Muscle of leg (tissue), 11 donors: ENCODE results near the gene ATAD1. TPM values are rescaled to one million over a fixed set of nuclear protein-coding genes. Genes with fewer than 3 reads are reported as not detected.
"Not testable (repeated sequence)": the region's sequence is repeated elsewhere in the genome, so short reads cannot be mapped to it uniquely, and the experiment has no call there.

Source experiments
- DNase-seq: peaks from one replicate; pipeline ENCODE4 v3.0.0; 2013
- H3K27ac ChIP-seq: one replicate; pipeline ENCODE4 v1.5.1; 2013; ENCODE audit warnings: mild to moderate bottlenecking, low read length, control low read depth
- H3K27me3 ChIP-seq: one replicate; pipeline ENCODE4 v1.6.1; 2013; ENCODE audit warnings: low read length; ENCODE audit not compliant: control insufficient read depth, insufficient read depth
- H3K36me3 ChIP-seq: one replicate; pipeline ENCODE4 v1.6.1; 2013; ENCODE audit warnings: low read length; ENCODE audit not compliant: control insufficient read depth, insufficient read depth
- H3K4me1 ChIP-seq: one replicate; pipeline ENCODE4 v1.6.1; 2013; ENCODE audit warnings: low read length; ENCODE audit not compliant: control insufficient read depth, insufficient read depth
- H3K4me3 ChIP-seq: one replicate; pipeline ENCODE4 v1.5.1; 2013; ENCODE audit warnings: low read length, control low read depth
- H3K9me3 ChIP-seq: replicated peaks from 2 replicates; pipeline ENCODE4 v1.6.1; 2013; ENCODE audit warnings: low read depth, low read length; ENCODE audit not compliant: control insufficient read depth
- WGBS: methylation state at CpG from one replicate; pipeline ENCODE4 v1.1.5; 2013; ENCODE audit warnings: missing lambda C conversion rate; ENCODE audit not compliant: insufficient coverage; 5-methylcytosine and 5-hydroxymethylcytosine counted together
- polyA plus RNA-seq, 8 donors: library from polyadenylated mRNA; unstranded; fragments of 120-200 nt; gene quantifications; one replicate each; pipeline versions ENCODE4 v1.2.1 to v1.2.3, GENCODE V29; 2013; ENCODE audit warnings: inconsistent platforms in 1 of 8, low replicate concordance in 1 of 8; ENCODE audit not compliant: insufficient read length in 8 of 8, insufficient read depth in 1 of 8
- total RNA-seq: library from RNA; stranded (reverse); fragments of 120-200 nt; gene quantifications from one replicate; pipeline ENCODE4 v1.2.4, GENCODE V29; 2013

The ATAD1 gene
- total and polyA plus RNA-seq, 9 donors = 23.1 to 28.1 (median 26.6) TPM

DNA sequence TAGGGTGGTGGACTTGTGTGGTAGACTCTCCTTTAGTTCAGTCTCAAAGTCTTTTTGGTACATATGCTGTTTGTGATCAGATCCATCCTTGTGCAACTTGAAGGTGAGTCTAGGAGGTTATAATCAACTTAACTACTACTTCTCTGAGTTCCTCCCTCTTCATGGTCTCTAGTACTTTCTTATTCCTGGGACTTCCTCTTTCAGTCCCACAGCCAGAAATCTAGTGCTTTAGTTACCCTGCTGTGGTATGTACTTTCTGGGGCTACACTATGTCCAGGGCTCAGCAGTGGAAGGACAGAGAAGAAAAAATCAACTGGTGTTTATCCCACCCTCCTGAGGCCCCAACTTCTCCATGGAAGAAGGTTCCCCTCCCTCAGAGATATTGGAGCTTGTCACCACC, 19.4 kb upstream of the ATAD1 start:
- Histone ChIP-seq H3K27me3 (no peaks in the 10 kb centered on the region), H3K36me3 (no peaks in the 10 kb centered on the region), H3K27ac (no peak overlapping the region), H3K9me3 (no peaks in the 10 kb centered on the region), H3K4me1 (no peaks in the 10 kb centered on the region), H3K4me3 (no peak overlapping the region)
- DNase-seq = peak; percentile 14

- H3K36me3 ChIP-seq = no peaks in the 10 kb centered on the region
- H3K4me3 ChIP-seq = no peak overlapping the region
- no peaks in the 10 kb centered on the region for H3K27me3 ChIP-seq
Measured at GRCh38 chr10:87836098-87836497, 18.1 kb upstream of the ATAD1 start.

GRCh38 chr10:87829986-87830729, 12.1 kb upstream of the ATAD1 start:
- no peak for DNase-seq
- Histone ChIP-seq H3K4me3 (no peak overlapping the region), H3K9me3 (no peaks in the 10 kb centered on the region), H3K36me3 (no peaks in the 10 kb centered on the region), H3K27ac (no peak overlapping the region), H3K27me3 (no peaks in the 10 kb centered on the region), H3K4me1 (no peaks in the 10 kb centered on the region)

More at GRCh38 chr10:87836098-87836497, 18.1 kb upstream of the ATAD1 start:
- 72% methylated on average over 2 of the region's 4 CpGs for WGBS
- H3K9me3 ChIP-seq = no peaks in the 10 kb centered on the region
- DNase-seq = no peak
- no peaks in the 10 kb centered on the region for H3K4me1 ChIP-seq
- no peak overlapping the region for H3K27ac ChIP-seq

DNA sequence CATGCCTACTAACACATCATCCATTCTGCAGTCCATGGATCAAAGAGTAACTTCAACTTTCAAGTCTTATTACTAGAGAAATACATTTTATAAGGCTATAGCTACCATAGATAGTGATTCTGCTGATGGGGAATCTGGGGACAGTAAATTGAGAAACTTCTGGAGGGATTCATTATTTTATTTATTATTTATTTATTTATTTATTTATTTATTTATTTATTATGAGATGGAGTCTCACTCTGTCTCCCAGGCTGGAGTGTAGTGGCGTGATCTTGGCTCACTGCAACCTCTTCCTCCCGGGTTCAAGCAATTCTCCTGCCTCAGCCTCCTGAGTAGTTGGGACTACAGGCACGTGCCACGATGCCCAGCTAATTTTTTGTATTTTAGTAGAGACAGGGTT, 11.0 kb upstream of the ATAD1 start:
- not testable (repeated sequence) for DNase-seq, H3K4me3 ChIP-seq, H3K27me3 ChIP-seq, H3K36me3 ChIP-seq, H3K27ac ChIP-seq, H3K4me1 ChIP-seq, H3K9me3 ChIP-seq
- 80% methylated on average over 1 of the region's 4 CpGs for WGBS

GRCh38 chr10:87827681-87828080, 9.7 kb upstream of the ATAD1 start:
- DNase-seq = no peak
- WGBS = 100% methylated on average over 1 of the region's 2 CpGs
- Histone ChIP-seq H3K27me3 (no peaks in the 10 kb centered on the region), H3K4me3 (no peak overlapping the region), H3K4me1 (no peaks in the 10 kb centered on the region), H3K27ac (no peak overlapping the region), H3K36me3 (no peaks in the 10 kb centered on the region), H3K9me3 (no peaks in the 10 kb centered on the region)

DNA sequence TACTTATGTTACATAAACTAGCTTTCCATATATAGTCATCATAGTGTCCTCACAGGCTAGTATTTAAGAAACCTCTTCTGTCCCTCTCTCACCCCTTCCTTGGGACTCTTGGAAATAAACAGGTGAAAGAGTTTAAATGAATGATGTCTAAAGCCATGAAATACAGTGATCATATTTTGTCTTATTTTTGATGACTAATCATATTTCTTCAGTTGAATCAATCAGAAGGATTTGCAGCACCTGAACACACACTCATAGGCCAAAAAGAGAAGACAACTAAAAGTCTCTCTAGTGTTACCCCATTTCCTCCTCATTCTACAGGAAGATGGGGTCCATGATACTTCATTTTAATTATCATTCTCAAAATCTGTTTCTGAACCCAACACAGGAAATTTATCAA, 8.6 kb upstream of the ATAD1 start:
- H3K27me3 ChIP-seq = no peaks in the 10 kb centered on the region
- H3K27ac ChIP-seq = no peak overlapping the region
- H3K9me3 ChIP-seq = no peaks in the 10 kb centered on the region
- H3K4me3 ChIP-seq = no peak overlapping the region
- no peaks in the 10 kb centered on the region for H3K4me1 ChIP-seq
- H3K36me3 ChIP-seq = no peaks in the 10 kb centered on the region
- DNase-seq = no peak

GRCh38 chr10:87819289-87819585, 1.2 kb upstream of the ATAD1 start:
- Histone ChIP-seq H3K4me3 (no peak overlapping the region), H3K9me3 (no peaks in the 10 kb centered on the region), H3K4me1 (peaks cover 4% of the 10 kb centered on the region), H3K27me3 (no peaks in the 10 kb centered on the region), H3K36me3 (no peaks in the 10 kb centered on the region), H3K27ac (no peak overlapping the region)
- no peak for DNase-seq
- WGBS = no CpG with 5 or more reads among the region's 6 CpGs

DNA sequence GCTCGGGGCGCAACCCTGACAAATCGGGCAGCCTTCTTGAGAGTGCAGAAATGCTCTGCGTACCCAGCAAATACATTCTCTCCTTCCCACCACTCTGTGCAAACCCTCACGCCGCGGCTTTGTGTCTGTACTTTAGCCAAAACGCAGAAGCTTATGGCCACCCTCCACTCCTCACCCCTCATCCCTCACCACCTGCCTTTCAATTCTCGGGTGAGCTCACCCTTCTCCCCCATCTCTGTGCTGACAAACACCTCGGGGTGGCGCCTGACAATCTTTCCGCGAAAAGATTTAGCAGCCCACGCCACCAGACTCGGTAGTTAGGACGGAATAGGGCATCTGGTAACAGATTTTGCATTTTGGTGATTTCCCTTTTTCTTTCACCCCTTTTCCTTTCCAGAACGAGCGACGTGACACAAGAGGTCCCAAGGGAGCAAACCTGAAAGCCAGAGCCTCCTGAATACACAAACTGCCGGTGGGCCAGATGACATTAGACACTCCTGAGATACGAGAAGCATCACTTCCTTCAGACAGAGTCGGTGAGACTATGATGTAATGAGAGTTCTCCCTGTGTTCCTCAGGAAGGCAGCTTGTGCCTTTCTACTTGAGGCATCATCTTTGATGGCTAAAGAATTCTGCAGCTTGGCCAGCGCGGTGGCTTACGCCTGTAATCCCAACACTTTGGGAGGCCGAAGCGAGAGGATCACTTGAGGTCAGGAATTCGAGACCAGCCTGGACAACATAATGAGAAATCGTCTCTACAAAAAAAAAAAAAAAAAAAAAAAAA, 671 bp upstream of the ATAD1 start:
- DNase-seq = peak; percentile 36
- no peaks in the 10 kb centered on the region for H3K9me3 ChIP-seq
- no peaks in the 10 kb centered on the region for H3K27me3 ChIP-seq
- peak overlapping the region; percentile 75 for H3K4me3 ChIP-seq
- 15% methylated on average over 12 of the region's 29 CpGs for WGBS
- H3K36me3 ChIP-seq = no peaks in the 10 kb centered on the region
- peaks cover 4% of the 10 kb centered on the region for H3K4me1 ChIP-seq
- peak overlapping the region; percentile 81 for H3K27ac ChIP-seq

DNA sequence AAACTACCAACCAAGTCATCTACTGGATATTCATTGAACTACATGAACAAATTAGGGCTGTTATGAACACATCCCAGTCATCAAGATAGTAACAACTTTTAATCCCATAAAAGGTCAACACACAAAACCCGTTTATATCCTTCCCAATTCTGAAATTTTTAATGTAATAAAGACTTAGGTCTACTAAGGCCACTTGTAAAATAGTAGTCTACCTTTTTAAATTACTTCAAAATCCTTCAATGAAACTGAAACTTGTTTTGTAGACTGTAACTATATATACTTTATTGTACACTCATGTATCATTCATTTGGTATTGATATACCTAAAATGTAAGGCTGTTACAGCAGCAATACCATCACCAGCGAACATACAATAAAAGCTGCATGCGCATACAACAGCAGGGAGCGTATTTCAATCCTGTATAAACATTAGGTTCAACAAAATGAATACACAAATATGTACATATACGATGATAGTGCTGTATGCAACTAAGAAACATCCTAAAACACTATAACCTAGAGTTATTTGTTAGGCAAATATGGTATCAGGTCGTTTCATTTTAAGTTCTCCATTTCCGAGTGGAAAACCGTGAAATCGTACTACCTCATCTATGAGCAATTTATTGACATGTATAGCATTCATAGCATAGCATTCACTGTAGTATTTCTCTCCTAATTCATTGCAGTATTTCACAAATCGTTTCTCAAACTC, 973 bp downstream of the ATAD1 start:
- Histone ChIP-seq H3K4me1 (peaks cover 4% of the 10 kb centered on the region), H3K36me3 (peaks cover 3% of the 10 kb centered on the region), H3K9me3 (no peaks in the 10 kb centered on the region), H3K4me3 (peak overlapping the region; percentile 75), H3K27ac (peak overlapping the region; percentile 81), H3K27me3 (no peaks in the 10 kb centered on the region)
- DNase-seq = peak; percentile 6
- WGBS = 0% methylated on average over 1 of the region's 10 CpGs

DNA sequence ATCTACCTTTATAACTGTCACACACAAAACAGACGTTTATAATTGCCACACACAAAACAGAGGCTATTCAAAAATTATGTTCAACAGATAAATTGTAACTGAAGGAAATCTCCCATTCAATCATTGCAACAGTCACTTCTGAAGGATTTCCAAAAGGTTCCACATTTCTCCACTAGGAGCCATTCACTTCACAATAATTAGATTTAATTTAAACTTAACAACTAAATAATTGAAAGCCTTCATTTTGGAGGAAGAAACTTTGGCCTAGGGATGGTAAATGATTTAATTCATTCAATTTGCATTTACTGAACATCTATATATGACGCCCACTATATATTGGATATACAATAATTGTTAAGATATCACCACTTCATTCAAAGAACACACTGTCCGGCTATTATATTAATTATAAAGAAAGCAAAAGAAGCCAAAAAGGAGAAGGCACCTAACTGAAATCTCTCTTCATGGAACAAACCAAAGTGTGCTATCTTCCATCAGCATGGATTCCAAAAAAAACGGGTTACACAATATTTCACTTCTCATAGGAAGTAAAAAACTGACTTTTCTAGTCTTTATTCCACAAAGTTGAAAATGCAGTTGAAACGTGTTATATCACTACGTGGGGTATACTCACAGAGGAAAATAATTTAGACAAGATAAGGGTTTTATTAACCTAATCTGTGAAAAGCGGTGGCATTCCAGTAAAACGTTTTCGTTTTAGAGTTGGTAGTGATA, 1.7 kb downstream of the ATAD1 start:
- WGBS = no CpG with 5 or more reads among the region's 9 CpGs
- H3K27me3 ChIP-seq = no peaks in the 10 kb centered on the region

More for the DNA sequence above, 1.7 kb downstream of the ATAD1 start:
- H3K9me3 ChIP-seq = no peaks in the 10 kb centered on the region
- DNase-seq = no peak
- H3K36me3 ChIP-seq = peaks cover 3% of the 10 kb centered on the region
- peaks cover 4% of the 10 kb centered on the region for H3K4me1 ChIP-seq
- no peak overlapping the region for H3K27ac ChIP-seq
- H3K4me3 ChIP-seq = no peak overlapping the region
